ENCODE measurements around the gene NUDT9.
A peak's percentile ranks its signal among the peaks of the same experiment; 100 is the strongest.
"Not testable (repeated sequence)": the region's sequence is repeated elsewhere in the genome, so short reads cannot be mapped to it uniquely, and the experiment has no call there.

NUDT9 gene

DNA sequence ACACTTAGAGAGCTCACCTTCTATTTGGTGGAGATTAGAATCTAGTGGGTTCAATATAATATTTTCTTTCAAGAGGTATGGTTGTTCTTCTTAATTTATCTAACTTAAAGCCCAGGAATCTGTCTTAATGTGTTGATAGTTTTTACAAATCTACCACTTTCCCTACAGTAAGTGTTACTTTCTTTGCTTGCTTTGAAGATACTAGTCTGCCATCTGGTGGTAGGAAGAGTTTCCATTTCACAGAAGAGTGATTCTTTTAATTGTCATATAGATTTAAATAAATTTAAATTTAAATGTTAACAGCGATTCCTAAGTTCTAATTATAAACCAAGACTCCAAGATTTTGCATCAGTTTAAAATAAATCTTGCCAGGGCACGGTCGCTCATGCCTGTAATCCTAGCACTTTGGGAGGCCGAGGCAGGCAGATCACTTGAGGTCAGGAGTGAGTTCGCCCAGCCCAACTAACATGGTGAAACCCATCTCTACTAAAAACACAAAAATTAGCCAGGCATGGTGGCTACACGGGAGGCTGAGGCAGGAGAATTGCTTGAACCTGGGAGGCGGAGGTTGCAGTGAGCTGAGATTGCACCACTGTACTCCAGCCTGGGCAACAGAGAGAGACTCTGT lies 43.5 kb downstream of the NUDT9 start:
- DNase-seq, result peak; percentile 57

GRCh38 chr4:87469390-87469789 lies 47.0 kb downstream of the NUDT9 start:
- DNase-seq, result no peak

DNA sequence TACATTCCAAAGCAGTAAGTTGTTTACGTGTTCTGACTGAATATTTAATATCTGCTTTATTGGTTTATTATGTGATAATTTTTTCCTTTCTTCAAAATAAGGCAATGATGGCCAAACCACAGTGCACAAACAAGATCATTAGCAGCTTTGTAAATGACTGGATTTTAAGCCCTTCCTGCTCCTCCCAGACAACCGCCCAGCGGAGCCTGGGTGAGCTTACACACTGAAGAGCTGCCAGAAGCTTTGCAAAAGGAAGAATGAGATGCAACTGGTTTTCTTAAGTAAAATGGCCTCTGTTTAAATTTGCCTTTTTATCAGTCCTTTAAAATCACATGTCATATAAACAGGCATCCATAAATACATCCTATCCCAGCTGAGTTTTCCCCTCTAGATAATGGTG lies 54.6 kb downstream of the NUDT9 start:
- no peak for DNase-seq

- DNase-seq, result no peak
Observed at GRCh38 chr4:87478732-87479250, 56.4 kb downstream of the NUDT9 start.

- DNase-seq, result no peak
Observed at GRCh38 chr4:87481377-87481776, 59.0 kb downstream of the NUDT9 start.

DNA sequence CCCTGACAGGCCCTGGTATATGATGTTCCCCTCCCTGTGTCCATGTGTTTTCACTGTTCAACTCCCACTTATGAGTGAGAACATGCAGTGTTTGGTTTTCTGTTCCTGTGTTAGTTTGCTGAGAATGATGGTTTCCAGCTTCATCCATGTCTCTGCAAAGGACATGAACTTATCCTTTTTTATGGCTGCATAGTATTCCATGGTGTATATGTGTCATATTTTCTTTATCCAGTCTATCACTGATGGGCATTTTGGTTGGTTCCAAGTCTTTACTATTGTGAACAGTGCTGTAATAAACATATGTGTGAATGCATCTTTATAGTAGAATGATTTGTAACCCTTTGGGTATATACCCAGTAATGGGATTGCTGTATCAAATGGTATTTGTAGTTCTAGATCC lies 60.9 kb downstream of the NUDT9 start:
- DNase-seq, result not testable (repeated sequence)

DNA sequence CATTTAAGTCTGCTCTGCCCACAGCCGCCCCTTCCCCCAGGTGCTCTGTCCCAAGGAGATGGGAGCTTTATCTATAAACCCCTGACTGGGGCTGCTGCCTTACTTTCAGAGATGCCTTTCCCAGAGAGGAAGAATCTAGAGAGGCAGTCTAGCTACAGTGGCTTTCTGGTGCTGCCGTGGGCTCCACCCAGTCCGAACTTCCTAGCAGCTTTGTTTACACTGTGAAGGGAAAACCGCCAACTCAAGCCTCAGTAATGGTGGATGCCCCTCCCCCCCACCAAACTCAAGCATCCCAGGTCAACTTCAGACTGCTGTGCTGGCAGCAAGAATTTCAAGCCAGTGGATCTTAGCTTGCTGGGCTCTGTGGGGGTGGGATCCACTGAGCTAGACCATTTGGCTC lies 66.3 kb downstream of the NUDT9 start:
- not testable (repeated sequence) for DNase-seq

DNA sequence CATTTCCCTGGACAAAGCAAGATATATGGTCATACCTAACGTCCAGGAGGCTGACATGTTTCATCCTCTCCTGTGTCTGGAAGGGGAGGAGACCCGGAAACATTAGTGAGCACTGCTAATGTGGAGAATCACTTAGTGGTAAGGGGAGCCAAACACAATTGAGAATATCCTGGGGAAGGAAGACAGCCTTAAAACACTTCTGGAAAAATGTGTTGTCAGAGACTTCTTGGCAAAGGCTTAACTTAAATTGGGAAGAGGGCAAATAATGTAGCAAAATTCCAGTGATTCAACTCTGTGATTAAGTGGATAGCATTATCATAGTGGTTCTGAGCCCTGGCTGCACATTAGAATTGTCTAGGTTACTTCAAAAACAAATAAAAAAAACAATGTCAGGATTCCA lies 67.3 kb downstream of the NUDT9 start:
- no peak for DNase-seq

- no peak for DNase-seq
Observed at GRCh38 chr4:87490664-87491369, 68.4 kb downstream of the NUDT9 start.

GRCh38 chr4:87491436-87491835 lies 69.1 kb downstream of the NUDT9 start:
- no peak for DNase-seq

DNA sequence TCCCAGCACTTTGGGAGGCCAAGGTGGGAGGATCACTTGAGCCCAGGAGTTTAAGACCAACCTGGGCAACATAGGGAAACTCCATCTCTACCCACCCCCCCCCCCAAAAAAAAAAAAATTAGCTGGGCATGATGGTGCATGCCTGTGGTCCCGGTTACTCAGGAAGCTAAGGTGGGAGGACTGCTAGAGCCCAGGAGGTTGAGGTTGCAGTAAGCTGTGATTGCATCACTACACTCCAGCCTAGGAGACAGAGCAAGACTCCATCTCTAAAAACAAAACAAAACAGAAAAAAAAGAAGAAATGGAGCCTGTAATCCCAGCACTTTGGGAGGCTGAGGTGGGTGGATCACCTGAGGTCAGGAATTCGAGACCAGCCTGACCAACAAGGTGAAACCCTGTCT lies 69.5 kb downstream of the NUDT9 start:
- DNase-seq, result not testable (repeated sequence)

DNA sequence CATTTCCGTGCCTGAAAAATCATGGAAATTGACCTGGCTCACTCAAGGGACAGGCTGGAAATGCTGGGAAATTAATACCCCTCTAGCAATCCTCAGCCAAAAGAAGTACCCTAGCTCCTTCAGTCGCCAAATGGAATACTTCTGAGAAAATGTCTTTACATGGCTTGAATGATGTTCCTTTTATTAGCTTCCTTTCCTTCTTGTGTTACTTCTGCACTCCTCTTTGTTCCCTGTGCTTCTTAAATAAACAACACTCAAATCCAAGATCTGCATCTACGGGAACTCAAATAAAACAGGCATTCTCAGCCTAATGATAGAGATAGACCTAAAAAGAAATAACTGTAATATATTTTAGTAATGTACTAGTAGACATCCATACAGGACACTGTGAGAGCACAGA lies 70.7 kb downstream of the NUDT9 start:
- DNase-seq, result no peak

DNA sequence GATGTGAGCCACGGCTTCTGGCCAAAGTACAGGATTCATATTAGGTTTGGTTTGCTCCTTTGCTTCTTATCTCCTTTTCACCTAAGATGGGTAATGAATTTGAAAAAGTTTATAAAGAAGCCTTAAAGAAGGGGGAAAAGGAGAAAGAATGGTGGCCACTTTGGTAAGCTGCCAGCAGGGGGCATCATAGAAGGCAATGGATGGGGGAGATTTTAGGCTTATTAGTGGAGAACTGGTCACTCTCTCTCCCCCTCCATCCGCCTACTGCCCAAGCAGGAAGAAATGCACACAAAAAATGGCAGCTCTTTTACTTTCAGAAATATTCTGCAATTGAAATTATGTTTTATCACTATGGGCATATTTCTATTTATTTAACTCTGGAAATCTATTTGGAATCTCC lies 74.8 kb downstream of the NUDT9 start:
- DNase-seq, result peak; percentile 5

- no peak for DNase-seq
Observed at GRCh38 chr4:87497578-87497977, 75.2 kb downstream of the NUDT9 start.

DNA sequence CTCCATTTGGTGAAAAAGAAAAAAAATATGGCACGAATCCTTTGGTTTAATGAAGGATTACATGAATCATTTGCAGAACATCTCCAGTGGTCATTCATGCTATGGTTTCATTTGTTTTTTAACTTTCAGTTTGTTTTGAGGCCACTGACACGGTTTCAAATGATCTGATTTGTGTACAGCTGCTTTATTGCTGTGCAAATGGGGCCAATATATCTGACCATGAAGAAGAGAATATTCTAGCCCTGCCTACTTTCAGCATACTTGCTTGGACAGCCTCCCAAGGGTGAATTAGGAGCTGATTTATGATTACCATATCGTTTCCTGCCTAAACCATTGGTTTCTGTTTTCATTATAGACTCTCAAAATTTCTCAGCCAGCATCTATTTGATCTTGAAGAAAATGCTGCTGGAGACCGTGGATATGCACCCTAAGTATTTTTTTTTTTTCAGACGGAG lies 76.1 kb downstream of the NUDT9 start:
- DNase-seq, result no peak

DNA sequence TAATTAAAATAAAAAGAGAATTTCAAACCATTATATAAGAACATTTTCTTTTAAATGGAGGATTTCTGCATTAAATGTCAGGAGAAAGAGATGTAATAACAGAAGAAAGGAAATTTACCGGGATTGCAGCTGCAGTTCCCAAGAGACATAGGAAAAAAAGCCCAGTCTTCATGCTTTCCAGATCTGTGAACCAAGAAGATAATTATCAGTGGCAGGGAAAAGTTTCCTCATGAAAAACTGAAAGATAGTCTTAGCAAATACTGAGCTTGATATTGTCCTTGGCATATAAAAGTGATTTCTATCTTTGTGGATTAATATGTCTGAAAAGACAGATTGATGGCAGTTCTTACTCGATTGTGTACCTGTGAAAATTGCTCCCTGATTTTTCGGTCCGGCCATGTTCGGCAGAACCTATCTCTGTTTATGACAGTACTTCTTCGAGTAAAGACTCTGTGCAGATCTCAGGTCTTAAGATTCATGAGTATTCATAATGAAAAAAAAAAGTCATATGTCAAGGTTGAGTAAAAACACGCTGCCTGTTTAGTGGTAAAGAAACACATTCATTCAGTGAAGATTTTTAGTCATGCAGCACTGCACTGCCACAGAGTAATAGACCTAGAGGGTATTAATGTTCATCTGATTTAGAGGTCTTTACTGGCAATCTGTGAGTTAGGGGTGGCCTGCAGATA lies 77.2 kb downstream of the NUDT9 start:
- DNase-seq, result no peak

GRCh38 chr4:87500092-87500462 lies 77.7 kb downstream of the NUDT9 start:
- DNase-seq, result no peak

- no peak for DNase-seq
Observed at GRCh38 chr4:87502580-87503238, 80.3 kb downstream of the NUDT9 start.

DNA sequence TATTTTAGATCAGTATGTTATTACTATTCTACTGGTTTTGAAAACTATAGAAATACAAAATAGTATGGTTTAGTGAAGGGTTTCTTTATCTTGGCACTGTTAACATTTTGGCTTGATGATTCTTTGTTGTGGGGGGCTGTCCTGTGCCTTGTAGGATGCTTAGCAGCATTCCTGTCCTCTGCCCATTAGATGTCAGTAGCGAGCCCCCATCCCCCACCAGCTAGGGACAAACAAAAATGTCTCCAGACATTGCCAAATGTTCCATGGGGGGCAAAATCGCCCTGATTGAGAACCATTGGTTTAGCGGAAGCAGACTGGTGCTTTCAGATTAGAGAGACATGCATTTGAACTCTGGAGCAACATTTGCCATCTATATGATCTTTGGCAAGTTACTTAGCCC lies 83.5 kb downstream of the NUDT9 start:
- no peak for DNase-seq

DNA sequence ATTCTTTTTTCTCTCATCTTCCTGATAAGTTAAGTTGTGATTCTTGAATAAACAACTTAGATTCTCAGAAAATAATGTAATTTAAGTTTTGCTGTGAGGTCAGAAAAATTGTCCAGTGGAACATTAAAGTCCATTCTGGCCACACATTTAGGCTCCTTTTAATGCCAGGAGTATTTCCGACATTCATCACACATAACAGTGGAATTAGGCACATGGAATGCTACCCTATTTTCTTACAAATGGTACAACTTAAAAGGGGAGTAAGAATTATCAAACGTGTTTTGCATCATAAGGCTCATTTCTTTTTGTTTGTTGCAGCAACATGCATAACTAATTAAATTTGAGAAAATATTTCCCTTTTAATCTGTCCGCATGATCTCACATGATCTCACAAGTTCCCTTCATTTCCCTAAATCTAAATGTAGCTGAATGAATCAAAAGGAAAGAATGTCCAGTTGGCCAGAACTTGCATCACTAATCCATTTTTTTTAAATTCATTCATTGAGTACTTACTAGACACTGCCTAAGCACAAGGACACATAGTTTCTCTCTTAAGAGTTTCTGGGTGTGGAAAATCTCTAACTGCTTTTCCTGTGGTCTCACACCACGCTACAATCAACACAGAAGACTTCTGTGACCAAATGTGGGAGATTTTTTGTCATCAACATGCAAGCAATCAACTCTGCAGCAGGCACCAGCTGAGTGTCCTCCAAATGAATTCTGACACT lies 84.8 kb downstream of the NUDT9 start:
- no peak for DNase-seq
